ENCODE measurements around the gene GNPTG. TPM values are rescaled to one million over a fixed set of nuclear protein-coding genes. Genes with fewer than 3 reads are reported as not detected.

GNPTG gene
- total and polyA plus RNA-seq, 2 of the 13 experiments (the other 11 are each of a cell fraction or from before 2014, with no cell fraction given), result 22.7 to 71.1 TPM

DNA sequence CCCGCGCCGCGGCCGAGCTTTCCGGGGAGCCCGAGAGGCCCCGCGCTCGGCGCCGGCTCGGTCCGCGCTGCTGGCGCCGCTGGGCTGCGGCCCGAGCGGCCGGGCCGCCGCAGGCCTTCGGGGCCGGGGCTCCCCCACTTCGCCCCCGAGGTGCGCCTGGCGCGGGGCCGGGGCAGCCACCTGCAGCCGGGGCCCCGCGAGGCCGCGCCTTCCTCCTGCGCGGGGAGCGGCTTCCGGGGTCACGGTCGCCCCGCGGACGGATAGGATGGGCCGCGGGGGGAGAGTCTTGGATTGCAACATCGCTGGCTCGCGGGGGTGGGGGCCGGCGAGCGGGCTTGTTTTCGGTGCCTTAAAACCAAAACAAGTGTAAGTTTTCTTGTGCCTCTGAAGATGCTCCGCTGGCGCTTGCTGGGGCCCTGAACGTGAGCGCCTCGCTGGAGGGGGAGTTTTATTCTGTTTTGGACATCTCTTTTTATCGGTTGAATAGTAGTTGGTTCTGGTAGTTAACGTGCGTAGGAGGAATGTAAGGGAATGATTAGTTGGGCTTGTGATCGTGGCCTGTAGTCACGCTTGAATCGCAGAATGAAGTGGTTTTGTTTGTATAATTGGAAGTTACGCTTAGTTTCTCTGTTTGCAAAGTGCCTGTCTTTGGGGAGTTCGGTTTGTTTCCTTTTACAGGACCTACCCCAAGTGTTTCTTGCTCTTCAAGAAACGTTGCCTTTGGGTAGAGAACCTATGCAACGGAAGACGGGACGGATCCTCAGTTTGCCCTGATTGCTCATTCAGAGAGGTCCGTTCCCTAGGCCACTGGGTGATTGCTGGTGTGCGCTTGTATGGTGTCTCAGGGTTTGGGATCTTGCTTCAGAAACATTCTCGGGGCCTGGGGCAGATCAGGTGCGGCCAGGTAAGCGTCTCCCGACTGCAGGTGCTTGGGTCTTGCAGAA lies 41.6 kb upstream of the GNPTG start (continued):
- TF ChIP-seq ZNF335 (CRISPR knock-in tag; IDR thresholded peaks at IDR 0.05) (peak; percentile 96), RARA (CRISPR knock-in tag; IDR thresholded peaks at IDR 0.05) (peak; percentile 10; the same call in 1 of the 2 replicates), TAF15 (IDR thresholded peaks at IDR 0.05; ENCODE audit: low read depth, low read length, poor library complexity, severe bottlenecking) (no peak), MYC (CRISPR knock-in tag; IDR thresholded peaks at IDR 0.05; ENCODE audit: borderline replicate concordance) (peak; percentile 17; the same call in 1 of the 2 replicates), ZNF180 (CRISPR knock-in tag; IDR thresholded peaks at IDR 0.05; ENCODE audit: borderline replicate concordance, low read depth) (no peak), HNRNPL (IDR thresholded peaks at IDR 0.05; ENCODE audit: low read depth, low read length) (no peak), ZNF143 (CRISPR knock-in tag; IDR thresholded peaks at IDR 0.05) (0 out of 2 replicates have a peak, but pooled peaks have one; percentile 26), YEATS2 (CRISPR knock-in tag; IDR thresholded peaks at IDR 0.05; ENCODE audit: borderline replicate concordance) (peak; percentile 32; the same call in 1 of the 2 replicates), ZFP90 (CRISPR knock-in tag; IDR thresholded peaks at IDR 0.05; ENCODE audit: borderline replicate concordance) (no peak), ELF1 (CRISPR knock-in tag; IDR thresholded peaks at IDR 0.05) (no peak), KDM4B (CRISPR knock-in tag; IDR thresholded peaks at IDR 0.05) (no peak), ZFP36L1 (CRISPR knock-in tag; IDR thresholded peaks at IDR 0.05) (0 out of 2 replicates have a peak, but pooled peaks have one; percentile 56), NFATC3 (CRISPR knock-in tag; IDR thresholded peaks at IDR 0.05) (0 out of 2 replicates have a peak, but pooled peaks have one; percentile 42), KDM1A (CRISPR knock-in tag; IDR thresholded peaks at IDR 0.05) (no peak), GABPB1 (CRISPR knock-in tag; IDR thresholded peaks at IDR 0.05) (peak; percentile 78; the same call in 1 of the 2 replicates), U2AF1 (optimal IDR thresholded peaks at IDR 0.05; ENCODE audit: low read depth, low read length) (no peak)
- TF ChIP-seq, protein P1, sequence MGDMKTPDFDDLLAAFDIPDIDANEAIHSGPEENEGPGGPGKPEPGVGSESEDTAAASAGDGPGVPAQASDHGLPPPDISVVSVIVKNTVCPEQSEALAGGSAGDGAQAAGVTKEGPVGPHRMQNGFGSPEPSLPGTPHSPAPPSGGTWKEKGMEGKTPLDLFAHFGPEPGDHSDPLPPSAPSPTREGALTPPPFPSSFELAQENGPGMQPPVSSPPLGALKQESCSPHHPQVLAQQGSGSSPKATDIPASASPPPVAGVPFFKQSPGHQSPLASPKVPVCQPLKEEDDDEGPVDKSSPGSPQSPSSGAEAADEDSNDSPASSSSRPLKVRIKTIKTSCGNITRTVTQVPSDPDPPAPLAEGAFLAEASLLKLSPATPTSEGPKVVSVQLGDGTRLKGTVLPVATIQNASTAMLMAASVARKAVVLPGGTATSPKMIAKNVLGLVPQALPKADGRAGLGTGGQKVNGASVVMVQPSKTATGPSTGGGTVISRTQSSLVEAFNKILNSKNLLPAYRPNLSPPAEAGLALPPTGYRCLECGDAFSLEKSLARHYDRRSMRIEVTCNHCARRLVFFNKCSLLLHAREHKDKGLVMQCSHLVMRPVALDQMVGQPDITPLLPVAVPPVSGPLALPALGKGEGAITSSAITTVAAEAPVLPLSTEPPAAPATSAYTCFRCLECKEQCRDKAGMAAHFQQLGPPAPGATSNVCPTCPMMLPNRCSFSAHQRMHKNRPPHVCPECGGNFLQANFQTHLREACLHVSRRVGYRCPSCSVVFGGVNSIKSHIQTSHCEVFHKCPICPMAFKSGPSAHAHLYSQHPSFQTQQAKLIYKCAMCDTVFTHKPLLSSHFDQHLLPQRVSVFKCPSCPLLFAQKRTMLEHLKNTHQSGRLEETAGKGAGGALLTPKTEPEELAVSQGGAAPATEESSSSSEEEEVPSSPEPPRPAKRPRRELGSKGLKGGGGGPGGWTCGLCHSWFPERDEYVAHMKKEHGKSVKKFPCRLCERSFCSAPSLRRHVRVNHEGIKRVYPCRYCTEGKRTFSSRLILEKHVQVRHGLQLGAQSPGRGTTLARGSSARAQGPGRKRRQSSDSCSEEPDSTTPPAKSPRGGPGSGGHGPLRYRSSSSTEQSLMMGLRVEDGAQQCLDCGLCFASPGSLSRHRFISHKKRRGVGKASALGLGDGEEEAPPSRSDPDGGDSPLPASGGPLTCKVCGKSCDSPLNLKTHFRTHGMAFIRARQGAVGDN (CRISPR knock-in tag; IDR thresholded peaks at IDR 0.05), result peak; percentile 12; the same call in 1 of the 2 replicates
- TF ChIP-seq, protein P2, sequence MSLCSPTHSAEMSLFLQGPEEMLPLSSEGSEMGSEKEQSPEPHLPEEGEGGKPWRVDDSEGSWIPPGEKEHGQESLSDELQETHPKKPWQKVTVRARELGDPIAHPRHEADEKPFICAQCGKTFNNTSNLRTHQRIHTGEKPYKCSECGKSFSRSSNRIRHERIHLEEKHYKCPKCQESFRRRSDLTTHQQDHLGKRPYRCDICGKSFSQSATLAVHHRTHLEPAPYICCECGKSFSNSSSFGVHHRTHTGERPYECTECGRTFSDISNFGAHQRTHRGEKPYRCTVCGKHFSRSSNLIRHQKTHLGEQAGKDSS (CRISPR knock-in tag; IDR thresholded peaks at IDR 0.05; ENCODE audit: borderline replicate concordance, low read depth), result no peak
- TF ChIP-seq, protein P3, sequence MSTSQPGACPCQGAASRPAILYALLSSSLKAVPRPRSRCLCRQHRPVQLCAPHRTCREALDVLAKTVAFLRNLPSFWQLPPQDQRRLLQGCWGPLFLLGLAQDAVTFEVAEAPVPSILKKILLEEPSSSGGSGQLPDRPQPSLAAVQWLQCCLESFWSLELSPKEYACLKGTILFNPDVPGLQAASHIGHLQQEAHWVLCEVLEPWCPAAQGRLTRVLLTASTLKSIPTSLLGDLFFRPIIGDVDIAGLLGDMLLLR (CRISPR knock-in tag; IDR thresholded peaks at IDR 0.05), result no peak
- TF ChIP-seq, protein P4, sequence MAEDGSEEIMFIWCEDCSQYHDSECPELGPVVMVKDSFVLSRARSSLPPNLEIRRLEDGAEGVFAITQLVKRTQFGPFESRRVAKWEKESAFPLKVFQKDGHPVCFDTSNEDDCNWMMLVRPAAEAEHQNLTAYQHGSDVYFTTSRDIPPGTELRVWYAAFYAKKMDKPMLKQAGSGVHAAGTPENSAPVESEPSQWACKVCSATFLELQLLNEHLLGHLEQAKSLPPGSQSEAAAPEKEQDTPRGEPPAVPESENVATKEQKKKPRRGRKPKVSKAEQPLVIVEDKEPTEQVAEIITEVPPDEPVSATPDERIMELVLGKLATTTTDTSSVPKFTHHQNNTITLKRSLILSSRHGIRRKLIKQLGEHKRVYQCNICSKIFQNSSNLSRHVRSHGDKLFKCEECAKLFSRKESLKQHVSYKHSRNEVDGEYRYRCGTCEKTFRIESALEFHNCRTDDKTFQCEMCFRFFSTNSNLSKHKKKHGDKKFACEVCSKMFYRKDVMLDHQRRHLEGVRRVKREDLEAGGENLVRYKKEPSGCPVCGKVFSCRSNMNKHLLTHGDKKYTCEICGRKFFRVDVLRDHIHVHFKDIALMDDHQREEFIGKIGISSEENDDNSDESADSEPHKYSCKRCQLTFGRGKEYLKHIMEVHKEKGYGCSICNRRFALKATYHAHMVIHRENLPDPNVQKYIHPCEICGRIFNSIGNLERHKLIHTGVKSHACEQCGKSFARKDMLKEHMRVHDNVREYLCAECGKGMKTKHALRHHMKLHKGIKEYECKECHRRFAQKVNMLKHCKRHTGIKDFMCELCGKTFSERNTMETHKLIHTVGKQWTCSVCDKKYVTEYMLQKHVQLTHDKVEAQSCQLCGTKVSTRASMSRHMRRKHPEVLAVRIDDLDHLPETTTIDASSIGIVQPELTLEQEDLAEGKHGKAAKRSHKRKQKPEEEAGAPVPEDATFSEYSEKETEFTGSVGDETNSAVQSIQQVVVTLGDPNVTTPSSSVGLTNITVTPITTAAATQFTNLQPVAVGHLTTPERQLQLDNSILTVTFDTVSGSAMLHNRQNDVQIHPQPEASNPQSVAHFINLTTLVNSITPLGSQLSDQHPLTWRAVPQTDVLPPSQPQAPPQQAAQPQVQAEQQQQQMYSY (CRISPR knock-in tag; IDR thresholded peaks at IDR 0.05), result no peak
